H1 (cell line): ENCODE data around the gene IZUMO4. TPM values are rescaled to one million over a fixed set of nuclear protein-coding genes. Genes with fewer than 3 reads are reported as not detected.

Source experiments
- CTCF ChIA-PET: fragments of 300-600 bp; sonication (Branson Sonifier 250); formaldehyde crosslinking; loops from one replicate; lab custom pipeline; 2021; ENCODE audit not compliant: partially characterized antibody; lab: Charles Lee
- POLR2A ChIA-PET: fragments of 300-600 bp; sonication (Branson Sonifier 250); formaldehyde crosslinking; loops from one replicate; lab custom pipeline; 2021; ENCODE audit warnings: inconsistent platforms; ENCODE audit not compliant: partially characterized antibody; lab: Charles Lee
- DNase-seq, 2 experiments: peaks; one replicate each; pipeline versions ENCODE4 v3.0.0 to v3.0.0-alpha.2; 2010 to 2022; ENCODE audit warnings: low spot score in 2 of 2, low read depth in 1 of 2, mixed read lengths in 1 of 2
- FAIRE-seq: peaks from 2 replicates; lab custom pipeline; 2011; peaks lifted over from hg19 to GRCh38; lab: Jason Lieb, UNC
- H2AFZ ChIP-seq: 2 replicates; pipeline ENCODE4 v1.8.1; 2012; ENCODE audit warnings: low read length, inconsistent platforms
- H2AK5ac ChIP-seq: 2 replicates; pipeline ENCODE4 v1.6.1; 2013; ENCODE audit warnings: low read depth, low read length
- H2BK120ac ChIP-seq: replicated peaks from 2 replicates; pipeline ENCODE3; 2013; ENCODE audit warnings: low read depth, low read length, inconsistent platforms
- H2BK12ac ChIP-seq: 2 replicates; pipeline ENCODE4 v1.6.1; 2013; ENCODE audit warnings: low read depth, low read length
- H2BK15ac ChIP-seq: 2 replicates; pipeline ENCODE4 v1.6.1; 2013; ENCODE audit warnings: low read length
- H2BK20ac ChIP-seq: 2 replicates; pipeline ENCODE4 v1.6.1; 2013; ENCODE audit warnings: low read length
- H2BK5ac ChIP-seq: 2 replicates; pipeline ENCODE4 v1.6.1; 2013; ENCODE audit warnings: low read depth, low read length
- H3K14ac ChIP-seq: 2 replicates; pipeline ENCODE4 v1.6.1; 2013; ENCODE audit warnings: inconsistent platforms; ENCODE audit not compliant: insufficient read length
- H3K18ac ChIP-seq: 2 replicates; pipeline ENCODE4 v1.6.1; 2013; ENCODE audit warnings: low read length; ENCODE audit errors: extremely low read depth
- H3K23ac ChIP-seq: 2 replicates; pipeline ENCODE4 v1.6.1; 2013; ENCODE audit warnings: inconsistent platforms; ENCODE audit not compliant: insufficient read length
- H3K23me2 ChIP-seq: 2 replicates; pipeline ENCODE4 v1.6.1; 2013; ENCODE audit warnings: low read depth, low read length
- H3K27ac ChIP-seq: 2 replicates; pipeline ENCODE4 v1.6.1; 2011; ENCODE audit warnings: low read depth, low read length, inconsistent platforms
- H3K27me3 ChIP-seq, 4 experiments: replicated peaks in 1 of 4; 1 replicate in 1 of 4; 2 replicates in 3 of 4; pipeline versions ENCODE4 v1.6.1 to v1.8.1; 2011 to 2013; ENCODE audit warnings: low read length in 3 of 4, mild to moderate bottlenecking in 3 of 4, inconsistent platforms in 2 of 4, mixed read lengths in 2 of 4, moderate library complexity in 1 of 4; ENCODE audit not compliant: control insufficient read depth in 3 of 4, insufficient read depth in 3 of 4; ENCODE audit errors: extremely low read depth in 1 of 4
- H3K36me3 ChIP-seq, 4 experiments: 2 replicates each; pipeline versions ENCODE4 v1.6.1 to v1.8.1; 2011 to 2013; ENCODE audit warnings: mild to moderate bottlenecking in 4 of 4, low read length in 3 of 4, moderate library complexity in 2 of 4, control low read depth in 1 of 4, inconsistent platforms in 1 of 4; ENCODE audit not compliant: insufficient read depth in 4 of 4, control insufficient read depth in 2 of 4
- H3K4ac ChIP-seq: replicated peaks from 2 replicates; pipeline ENCODE3; 2013; ENCODE audit warnings: low read length, low read depth, mixed read lengths, inconsistent platforms; ENCODE audit not compliant: insufficient read length
- H3K4me1 ChIP-seq, 4 experiments: replicated peaks in 1 of 4; 1 replicate in 1 of 4; 2 replicates in 3 of 4; pipeline versions ENCODE4 v1.6.1 to v1.8.1; 2011 to 2013; ENCODE audit warnings: low read length in 3 of 4, inconsistent platforms in 2 of 4, mixed read lengths in 1 of 4; ENCODE audit not compliant: insufficient read depth in 4 of 4, control insufficient read depth in 3 of 4
- H3K4me2 ChIP-seq, 2 experiments: 2 replicates each; pipeline versions ENCODE4 v1.6.1 to v1.8.1; 2011 to 2013; ENCODE audit warnings: low read depth in 2 of 2, low read length in 2 of 2, control low read depth in 1 of 2, inconsistent platforms in 1 of 2, mild to moderate bottlenecking in 1 of 2; ENCODE audit not compliant: insufficient read depth in 1 of 2
- H3K4me3 ChIP-seq, 4 experiments: fragments of 200-600, 300-600 bp in 1 of 4; sonication (generic), shearing (Covaris generic), sonication (Bioruptor Twin) in 1 of 4; 2 replicates each; pipeline versions ENCODE4 v1.5.1 to v1.8.1; 2011 to 2016; ENCODE audit warnings: low read length in 4 of 4, low read depth in 3 of 4, control low read depth in 2 of 4, inconsistent platforms in 2 of 4, mild to moderate bottlenecking in 2 of 4, mixed read lengths in 1 of 4, moderate library complexity in 1 of 4; ENCODE audit not compliant: insufficient read depth in 2 of 4; ENCODE audit errors: extremely low read depth in 1 of 4
- H3K56ac ChIP-seq: replicated peaks from 2 replicates; pipeline ENCODE3; 2013; ENCODE audit warnings: low read depth, mild to moderate bottlenecking, mixed read lengths, low read length, inconsistent platforms; ENCODE audit not compliant: insufficient read length
- H3K79me1 ChIP-seq: 2 replicates; pipeline ENCODE4 v1.6.1; 2013; ENCODE audit warnings: low read depth, low read length, control low read depth
- H3K79me2 ChIP-seq, 2 experiments: 2 replicates each; pipeline versions ENCODE4 v1.6.1 to v1.8.1; 2012 to 2013; ENCODE audit warnings: low read length in 2 of 2, mild to moderate bottlenecking in 2 of 2, inconsistent platforms in 1 of 2; ENCODE audit not compliant: insufficient read depth in 2 of 2, control insufficient read depth in 1 of 2
- H3K9ac ChIP-seq, 4 experiments: replicated peaks in 1 of 4; 1 replicate in 1 of 4; 2 replicates in 3 of 4; pipeline versions ENCODE4 v1.6.1 to v1.8.1; 2011 to 2013; ENCODE audit warnings: low read depth in 3 of 4, low read length in 3 of 4, control low read depth in 2 of 4, mild to moderate bottlenecking in 2 of 4, moderate library complexity in 2 of 4, inconsistent platforms in 1 of 4; ENCODE audit errors: extremely low read depth in 1 of 4
- H3K9me3 ChIP-seq, 2 experiments: 2 replicates each; pipeline versions ENCODE4 v1.6.1 to v1.8.1; 2012 to 2013; ENCODE audit warnings: mild to moderate bottlenecking in 2 of 2, moderate library complexity in 2 of 2, control low read depth in 1 of 2, inconsistent platforms in 1 of 2, low read depth in 1 of 2, low read length in 1 of 2, mixed read lengths in 1 of 2; ENCODE audit not compliant: insufficient read depth in 2 of 2
- H4K20me1 ChIP-seq, 2 experiments: replicated peaks in 1 of 2; 2 replicates each; pipeline versions ENCODE3 to v1.8.1; 2011 to 2013; ENCODE audit warnings: inconsistent platforms in 2 of 2, low read length in 2 of 2, mild to moderate bottlenecking in 1 of 2; ENCODE audit not compliant: insufficient read depth in 2 of 2, control insufficient read depth in 1 of 2
- H4K5ac ChIP-seq: 2 replicates; pipeline ENCODE4 v1.6.1; 2013; ENCODE audit warnings: low read length, low read depth, mixed read lengths, inconsistent platforms; ENCODE audit not compliant: insufficient read length
- H4K8ac ChIP-seq: 2 replicates; pipeline ENCODE4 v1.8.0; 2013; ENCODE audit warnings: mild to moderate bottlenecking, moderate library complexity, low read length, inconsistent platforms; ENCODE audit not compliant: insufficient read depth; ENCODE audit errors: extremely low read depth
- H4K91ac ChIP-seq: replicated peaks from 2 replicates; pipeline ENCODE3; 2013; ENCODE audit warnings: low read length, mixed read lengths, inconsistent platforms; ENCODE audit not compliant: insufficient read length
- CEBPB ChIP-seq: IDR thresholded peaks from 2 replicates; pipeline ENCODE4 v1.6.1; 2012; ENCODE audit warnings: low read depth, low read length
- WGBS, 2 experiments: shearing (Covaris generic) in 1 of 2; methylation state at CpG; one replicate each; pipeline versions ENCODE4 v1.1.6 to v1.1.7; 2013 to 2015; ENCODE audit warnings: low lambda C conversion rate in 2 of 2, mixed read lengths in 2 of 2, inconsistent platforms in 1 of 2, low coverage in 1 of 2, missing lambda C conversion rate in 1 of 2; ENCODE audit not compliant: insufficient replicate concordance in 2 of 2, insufficient coverage in 1 of 2, insufficient read length in 1 of 2; ENCODE audit errors: extremely low coverage in 1 of 2, missing lambda C conversion rate in 1 of 2; 5-methylcytosine and 5-hydroxymethylcytosine counted together
- polyA plus RNA-seq, 7 experiments: library from polyadenylated mRNA; depleted of rRNA in 3 of 7; stranded (reverse) in 5 of 7; unstranded in 2 of 7; fragments of >200 nt in 5 of 7; fragments of 200-250 nt in 2 of 7; gene quantifications; 1 replicate in 5 of 7; 2 replicates in 1 of 7; 4 replicates in 1 of 7; pipeline versions ENCODE4 v1.2.1 to v1.2.3, GENCODE V29; 2011 to 2013; ENCODE audit warnings: missing spikeins in 2 of 7, mixed read lengths in 2 of 7
- total RNA-seq: library from RNA; stranded (reverse); fragmentation: NEBNext Ultra II Directional; extraction: Animal tissue kit (Norgen Biotek cat#: 25700); gene quantifications from 2 replicates; pipeline ENCODE4 v1.2.1, GENCODE V29; 2021
- TF ChIP-seq, protein P1 (sequence below): IDR thresholded peaks from 2 replicates; pipeline ENCODE4 v1.6.1; 2012; ENCODE audit warnings: inconsistent platforms

Gene IZUMO4
- total and polyA plus RNA-seq, 2 of the 8 experiments (the other 6 are each of a cell fraction or from before 2014, with no cell fraction given), result 1.8 to 1.9 TPM

- H3K18ac ChIP-seq, result no peak overlapping the region; the same call in 1 of the 2 replicates
- H2AFZ ChIP-seq, result no peak overlapping the region
- 0 out of 2 replicates have a peak overlapping the region, but pooled peaks have one; percentile 40 for H2BK15ac ChIP-seq
- H3K9ac ChIP-seq, result peak overlapping the region; percentile 62 to 89 (median 68)
- H4K8ac ChIP-seq, result peak overlapping the region; percentile 86; the same call in 1 of the 2 replicates
- peaks cover 4% of the 10 kb centered on the region; the same call in 1 of the 2 replicates for H3K23me2 ChIP-seq
- H3K79me1 ChIP-seq, result peaks cover 19% of the 10 kb centered on the region
- H2BK5ac ChIP-seq, result peak overlapping the region; percentile 35; the same call in 1 of the 2 replicates
- peak overlapping the region; percentile 54 to 100 (median 88) for H3K4me3 ChIP-seq
- H2BK120ac ChIP-seq, result no peak overlapping the region
- WGBS, 2 experiments, result 22% methylated on average over 15 of the region's 16 CpGs; no CpG with 5 or more reads in 1 of the 2 experiments
- no peak overlapping the region for H4K91ac ChIP-seq
- H3K36me3 ChIP-seq, result peaks cover 0 to 8% (median 0%) of the 10 kb centered on the region in 4 experiments; a peak in 4 of 8 replicates
- no peak overlapping the region for H3K23ac ChIP-seq
- H3K4me2 ChIP-seq, result peak overlapping the region; percentile 78 to 91
- H4K20me1 ChIP-seq, result peaks cover 21 to 41% of the 10 kb centered on the region in 2 experiments
- POLR2A ChIA-PET, result interaction anchor here (0.7 to 22.2 kb wide), 13 partner anchors 11 to 765 kb away, joined by 3 to 524 read pairs (median 3); partner anchors contain the start of gene TIMM13
- DNase-seq (no peak), FAIRE-seq (no peak)
- H2BK12ac ChIP-seq, result no peak overlapping the region
- H3K9me3 ChIP-seq, result no peaks in the 10 kb centered on the region
- TF ChIP-seq CEBPB, result peak; percentile 18; the same call in 1 of the 2 replicates
- TF ChIP-seq, protein P1, sequence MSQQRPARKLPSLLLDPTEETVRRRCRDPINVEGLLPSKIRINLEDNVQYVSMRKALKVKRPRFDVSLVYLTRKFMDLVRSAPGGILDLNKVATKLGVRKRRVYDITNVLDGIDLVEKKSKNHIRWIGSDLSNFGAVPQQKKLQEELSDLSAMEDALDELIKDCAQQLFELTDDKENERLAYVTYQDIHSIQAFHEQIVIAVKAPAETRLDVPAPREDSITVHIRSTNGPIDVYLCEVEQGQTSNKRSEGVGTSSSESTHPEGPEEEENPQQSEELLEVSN, result no peak
- H3K27ac ChIP-seq, result 0 out of 2 replicates have a peak overlapping the region, but pooled peaks have one; percentile 11
- H3K27me3 ChIP-seq, result no peaks in the 10 kb centered on the region
- H4K5ac ChIP-seq, result no peak overlapping the region
- H2AK5ac ChIP-seq, result 0 out of 2 replicates have a peak overlapping the region, but pooled peaks have one; percentile 79
- H3K14ac ChIP-seq, result no peak overlapping the region
- H2BK20ac ChIP-seq, result peak overlapping the region; percentile 90; the same call in 1 of the 2 replicates
- peak overlapping the region; percentile 90 for H3K56ac ChIP-seq
- CTCF ChIA-PET, result interaction anchor here (1.2 to 1.6 kb wide), 2 partner anchors 15 to 16 kb away, joined by 3 to 4 read pairs; no protein-coding TSS in a partner anchor
- peaks cover 0 to 12% (median 8%) of the 10 kb centered on the region in 4 experiments; a peak in 5 of 7 replicates for H3K4me1 ChIP-seq
- H3K4ac ChIP-seq, result no peak overlapping the region
- H3K79me2 ChIP-seq, result peaks cover 9 to 29% of the 10 kb centered on the region in 2 experiments; a peak in 2 of 4 replicates
Measured at GRCh38 chr19:2049741-2050348, 46.9 kb upstream of the IZUMO4 start.
